Measurements from ENCODE around the gene CAPG.
"Not testable (repeated sequence)": the region's sequence is repeated elsewhere in the genome, so short reads cannot be mapped to it uniquely, and the experiment has no call there.

CAPG gene

DNA sequence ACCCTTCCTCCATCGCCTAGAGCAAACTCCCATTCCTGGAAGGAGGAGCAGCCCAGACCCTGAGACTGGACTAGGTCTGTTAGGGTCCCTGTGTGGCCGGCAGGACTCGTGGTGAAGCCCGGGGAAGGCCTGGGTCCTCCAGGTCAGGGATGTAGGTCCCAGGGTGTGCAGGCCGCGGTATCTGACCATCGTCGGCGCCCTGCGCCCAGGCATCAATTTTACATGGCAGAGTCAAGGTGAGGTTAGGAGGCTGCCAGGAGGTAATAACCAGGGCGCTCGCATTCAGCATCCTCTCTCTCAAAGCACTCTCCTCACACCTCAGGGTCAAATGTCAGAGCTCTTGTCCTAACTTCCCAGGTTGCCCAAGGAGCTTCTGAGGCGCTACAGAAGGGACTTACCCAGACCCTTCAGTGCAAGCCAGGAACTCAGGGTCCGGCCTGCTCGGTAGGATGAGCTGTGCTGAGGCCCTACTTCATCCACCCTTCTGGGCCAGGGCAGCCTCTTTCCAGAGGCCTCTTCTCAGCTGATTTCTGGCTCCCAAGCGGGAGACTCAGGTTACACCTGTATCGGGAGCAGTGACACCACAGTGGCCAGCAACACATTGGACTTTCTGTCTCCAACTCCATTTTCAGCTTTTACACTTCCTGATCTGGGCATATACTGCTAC lies 9.0 kb upstream of the CAPG start:
- DNase-seq: no peak

DNA sequence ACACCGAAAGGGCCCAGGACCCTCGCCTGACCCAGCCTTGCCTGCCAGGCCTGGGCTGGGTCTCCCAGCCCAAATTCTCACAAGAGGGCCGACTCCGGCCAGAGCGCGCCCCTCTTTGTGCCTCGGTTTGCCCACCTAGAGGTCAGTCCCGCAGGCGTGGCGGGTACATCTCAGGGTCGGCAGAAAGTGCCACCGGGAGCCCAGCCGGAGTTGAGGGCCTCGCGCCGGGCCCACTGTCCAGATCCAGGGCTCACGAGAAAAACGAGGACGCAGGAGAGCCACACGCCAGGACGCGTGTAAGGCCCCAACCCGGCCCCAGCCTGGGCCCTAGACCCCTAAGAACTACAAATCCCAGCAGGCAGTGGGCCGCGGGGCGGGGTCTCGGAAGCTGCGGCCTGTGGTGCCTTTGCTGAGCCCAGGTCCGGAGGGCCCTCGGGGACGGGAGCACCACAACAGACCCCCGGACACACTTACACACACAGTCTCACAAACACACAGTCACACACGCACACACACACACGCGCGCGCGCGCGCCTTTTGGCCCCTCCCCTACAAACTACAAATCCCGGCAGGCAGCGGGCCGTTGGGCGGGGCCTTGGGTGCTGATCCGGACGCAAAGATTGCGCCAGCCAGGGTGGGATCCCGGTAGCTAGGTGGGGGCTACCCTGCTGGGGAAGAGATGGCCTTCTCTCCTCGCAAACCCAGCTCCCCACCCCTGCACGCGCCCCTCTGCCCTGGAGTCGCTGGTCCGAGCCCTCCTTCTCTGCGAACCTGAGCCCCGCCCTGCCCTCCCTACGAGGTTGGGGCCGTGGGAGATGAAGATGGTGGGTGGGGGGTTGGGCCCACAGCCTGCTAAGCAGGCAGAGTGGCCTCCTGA lies 8.2 kb upstream of the CAPG start, which contains the start of gene SH2D6:
Gene SH2D6, plus strand, starts transcription at position 583 of the 877 bp plus-strand sequence. CDS start 10,752 bp downstream, outside the sequence.
- peak; percentile 77 for DNase-seq

- DNase-seq: no peak
These were observed 5.9 kb upstream of the CAPG start for GRCh38 chr2:85415980-85416650.

DNA sequence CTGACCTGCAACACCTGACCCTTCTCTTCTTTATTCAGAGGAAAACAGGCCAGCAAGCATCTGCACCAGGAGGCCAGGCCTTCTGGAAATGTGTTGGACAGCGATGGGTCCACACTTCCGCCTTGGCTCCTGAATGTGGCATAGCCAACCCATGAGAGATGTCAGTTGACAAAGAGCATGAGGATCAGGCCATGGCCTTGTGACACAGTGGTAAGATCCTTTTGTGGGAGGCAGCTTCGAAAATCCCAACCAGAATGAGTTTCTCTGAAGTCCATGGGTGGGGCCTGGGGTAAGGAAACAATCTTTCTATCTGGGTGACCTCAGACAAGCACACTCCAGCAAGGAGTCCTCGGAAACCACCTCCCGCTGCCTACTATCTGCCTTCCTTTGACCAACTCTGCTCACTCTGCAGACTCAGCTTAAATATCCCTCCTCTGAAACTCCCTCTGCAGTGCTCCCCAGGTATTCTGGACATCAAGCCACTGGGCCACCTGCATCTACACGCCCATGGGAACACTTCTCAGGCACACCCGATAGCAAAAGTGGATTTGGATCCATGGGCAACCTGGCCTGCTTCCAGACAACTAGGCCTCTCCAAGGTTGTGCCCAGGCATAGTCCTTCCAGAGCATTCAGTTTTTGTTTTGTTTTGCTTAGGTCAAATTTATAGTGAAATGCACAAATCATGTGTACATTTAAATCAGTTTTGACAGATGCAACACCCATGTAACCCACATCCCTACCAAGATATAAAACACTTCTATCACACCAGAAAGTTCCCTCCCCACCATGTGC lies 4.8 kb upstream of the CAPG start:
- no peak for DNase-seq

GRCh38 chr2:85414421-85414759 lies 4.2 kb upstream of the CAPG start:
- DNase-seq: not testable (repeated sequence)

GRCh38 chr2:85413592-85414420 lies 3.6 kb upstream of the CAPG start:
- peak; percentile 43 for DNase-seq

- no peak for DNase-seq
These were observed 1.2 kb upstream of the CAPG start for GRCh38 chr2:85411405-85411748.

GRCh38 chr2:85410584-85411404 lies 628 bp upstream of the CAPG start:
- no peak for DNase-seq

DNA sequence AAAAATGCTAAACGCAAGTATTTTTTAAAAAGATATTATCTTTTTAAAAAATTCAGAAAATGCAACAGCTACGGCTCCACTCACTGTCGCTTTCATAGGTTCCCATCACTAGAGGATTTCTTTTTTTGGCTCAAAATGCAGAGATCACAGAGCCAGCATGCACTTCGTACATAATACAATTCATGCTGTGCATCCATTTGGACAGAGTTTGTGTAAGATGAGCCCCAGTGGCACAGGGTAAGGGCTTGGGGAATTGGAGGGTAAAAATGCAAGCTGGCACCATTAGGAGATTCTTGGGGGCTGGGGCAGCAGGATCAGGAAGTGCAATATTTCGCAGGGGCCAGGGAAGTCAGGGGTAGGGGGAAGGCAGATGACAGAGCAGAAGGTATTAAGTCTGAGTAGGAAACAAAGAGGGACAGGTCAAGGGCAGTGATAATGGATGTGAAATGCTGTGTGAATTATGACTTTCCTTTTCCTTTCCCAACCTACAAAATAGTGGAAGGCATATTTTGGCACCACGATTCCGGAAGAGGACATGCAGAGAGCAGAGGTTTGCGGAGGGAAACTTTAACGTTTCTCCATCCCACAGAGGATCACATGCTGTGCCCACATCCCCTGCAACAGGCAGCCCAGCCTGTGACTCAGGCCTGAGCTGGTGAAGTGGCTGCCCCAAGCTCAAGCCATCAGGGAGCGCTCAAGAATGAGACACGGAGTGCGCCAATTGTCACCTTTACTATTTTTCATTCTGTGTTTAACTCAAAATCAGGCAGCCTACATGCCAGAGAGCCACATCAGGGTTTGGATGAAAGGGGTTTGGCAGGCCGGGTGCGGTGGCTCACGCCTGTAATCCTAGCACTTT lies 4.7 kb downstream of the CAPG start:
- DNase-seq: no peak

GRCh38 chr2:85401844-85402243 lies 8.3 kb downstream of the CAPG start:
- DNase-seq: no peak

- no peak for DNase-seq
These were observed 8.7 kb downstream of the CAPG start for GRCh38 chr2:85401464-85401805.

GRCh38 chr2:85400541-85401463 lies 9.4 kb downstream of the CAPG start:
- no peak for DNase-seq

GRCh38 chr2:85400023-85400422 lies 10.1 kb downstream of the CAPG start:
- DNase-seq: no peak

DNA sequence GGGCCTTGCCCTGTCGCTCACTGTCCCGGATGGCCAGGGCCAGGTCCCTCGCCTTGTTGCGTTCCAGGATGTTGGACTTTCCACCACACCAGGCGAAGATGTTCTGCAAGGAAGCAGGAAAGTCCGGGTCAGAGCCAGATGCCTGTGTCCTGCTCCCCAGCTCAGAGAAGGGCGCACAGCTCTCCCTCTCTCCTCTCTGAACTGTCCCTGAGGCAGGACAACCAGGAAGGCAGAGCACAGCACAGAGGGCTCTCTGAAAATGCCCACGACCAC lies 11.0 kb downstream of the CAPG start:
- DNase-seq: no peak

- no peak for DNase-seq
These were observed 11.6 kb downstream of the CAPG start for GRCh38 chr2:85398426-85399182.

GRCh38 chr2:85397925-85398331 lies 12.2 kb downstream of the CAPG start:
- no peak for DNase-seq

- DNase-seq: no peak
These were observed 13.4 kb downstream of the CAPG start for GRCh38 chr2:85396531-85397470.
